Stimulated activated naive CD4-positive, alpha-beta T cell treated with Interleukin-2 at 50 U/mL for 16 hours (primary cell): ENCODE results near the gene POLR2J.
A peak's percentile ranks its signal among the peaks of the same experiment; 100 is the strongest.

Experiments used
- DNase-seq: peaks from one replicate; lab custom pipeline; 2025; lab: John Stamatoyannopoulos, UW

Gene POLR2J

GRCh38 chr7:102439963-102440795 is 38.5 kb downstream of the POLR2J start:
- DNase-seq, result no peak

GRCh38 chr7:102436118-102436517 is 42.6 kb downstream of the POLR2J start:
- DNase-seq, result no peak

GRCh38 chr7:102434039-102434486 is 44.7 kb downstream of the POLR2J start:
- DNase-seq, result no peak

GRCh38 chr7:102433219-102434038 is 45.3 kb downstream of the POLR2J start, which contains the start of gene ORAI2:
TSS of gene ORAI2 (plus strand) at chr7:102433575. CDS start at chr7:102438957, 5,382 bp downstream.
- DNase-seq, result peak; percentile 80

GRCh38 chr7:102432442-102433218 is 46.1 kb downstream of the POLR2J start:
- DNase-seq, result no peak

GRCh38 chr7:102431617-102432298 is 47.0 kb downstream of the POLR2J start:
- peak; percentile 46 for DNase-seq

- no peak for DNase-seq
These were observed 49.4 kb downstream of the POLR2J start for GRCh38 chr7:102429141-102429899.

- DNase-seq, result no peak
These were observed 51.7 kb downstream of the POLR2J start for GRCh38 chr7:102427019-102427405.

GRCh38 chr7:102426268-102427018 is 52.3 kb downstream of the POLR2J start:
- peak; percentile 77 for DNase-seq

GRCh38 chr7:102425639-102426267 is 53.0 kb downstream of the POLR2J start:
- peak; percentile 84 for DNase-seq

GRCh38 chr7:102424787-102425218 is 53.9 kb downstream of the POLR2J start:
- DNase-seq, result no peak

- DNase-seq, result no peak
These were observed 54.6 kb downstream of the POLR2J start for GRCh38 chr7:102424129-102424551.
